ENCODE results near the gene CEP350.

GRCh38 chr1:179925302-179925701 lies 29.3 kb upstream of the CEP350 start:
- TF ChIP-seq CTCF (IDR thresholded peaks at IDR 0.05; ENCODE audit: poor library complexity) (no peak), EZH2phosphoT487 (IDR thresholded peaks at IDR 0.05; ENCODE audit: low read depth, severe bottlenecking, unreplicated experiment) (no peak), EZH2 (IDR thresholded peaks at IDR 0.05; ENCODE audit: borderline replicate concordance) (no peak)
